ENCODE measurements around the gene TTLL9. TPM values are rescaled to one million over a fixed set of nuclear protein-coding genes. Genes with fewer than 3 reads are reported as not detected.

TTLL9 gene
- total and polyA plus RNA-seq, 4 donors: 0.06 to 0.08 TPM; not detected in 2

GRCh38 chr20:31925631-31926030 is 55.2 kb downstream of the TTLL9 start (continued):
- TF ChIP-seq GABPA (IDR thresholded peaks at IDR 0.05 in 1 of 2, conservative IDR thresholded peaks at IDR 0.05 in 1 of 2): no peak
- TF ChIP-seq NR2F2 (IDR thresholded peaks at IDR 0.05): no peak
- no peak for TF ChIP-seq TAF1 (conservative IDR thresholded peaks at IDR 0.05)
- TF ChIP-seq, protein P1, sequence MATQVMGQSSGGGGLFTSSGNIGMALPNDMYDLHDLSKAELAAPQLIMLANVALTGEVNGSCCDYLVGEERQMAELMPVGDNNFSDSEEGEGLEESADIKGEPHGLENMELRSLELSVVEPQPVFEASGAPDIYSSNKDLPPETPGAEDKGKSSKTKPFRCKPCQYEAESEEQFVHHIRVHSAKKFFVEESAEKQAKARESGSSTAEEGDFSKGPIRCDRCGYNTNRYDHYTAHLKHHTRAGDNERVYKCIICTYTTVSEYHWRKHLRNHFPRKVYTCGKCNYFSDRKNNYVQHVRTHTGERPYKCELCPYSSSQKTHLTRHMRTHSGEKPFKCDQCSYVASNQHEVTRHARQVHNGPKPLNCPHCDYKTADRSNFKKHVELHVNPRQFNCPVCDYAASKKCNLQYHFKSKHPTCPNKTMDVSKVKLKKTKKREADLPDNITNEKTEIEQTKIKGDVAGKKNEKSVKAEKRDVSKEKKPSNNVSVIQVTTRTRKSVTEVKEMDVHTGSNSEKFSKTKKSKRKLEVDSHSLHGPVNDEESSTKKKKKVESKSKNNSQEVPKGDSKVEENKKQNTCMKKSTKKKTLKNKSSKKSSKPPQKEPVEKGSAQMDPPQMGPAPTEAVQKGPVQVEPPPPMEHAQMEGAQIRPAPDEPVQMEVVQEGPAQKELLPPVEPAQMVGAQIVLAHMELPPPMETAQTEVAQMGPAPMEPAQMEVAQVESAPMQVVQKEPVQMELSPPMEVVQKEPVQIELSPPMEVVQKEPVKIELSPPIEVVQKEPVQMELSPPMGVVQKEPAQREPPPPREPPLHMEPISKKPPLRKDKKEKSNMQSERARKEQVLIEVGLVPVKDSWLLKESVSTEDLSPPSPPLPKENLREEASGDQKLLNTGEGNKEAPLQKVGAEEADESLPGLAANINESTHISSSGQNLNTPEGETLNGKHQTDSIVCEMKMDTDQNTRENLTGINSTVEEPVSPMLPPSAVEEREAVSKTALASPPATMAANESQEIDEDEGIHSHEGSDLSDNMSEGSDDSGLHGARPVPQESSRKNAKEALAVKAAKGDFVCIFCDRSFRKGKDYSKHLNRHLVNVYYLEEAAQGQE (IDR thresholded peaks at IDR 0.05): no peak

DNA sequence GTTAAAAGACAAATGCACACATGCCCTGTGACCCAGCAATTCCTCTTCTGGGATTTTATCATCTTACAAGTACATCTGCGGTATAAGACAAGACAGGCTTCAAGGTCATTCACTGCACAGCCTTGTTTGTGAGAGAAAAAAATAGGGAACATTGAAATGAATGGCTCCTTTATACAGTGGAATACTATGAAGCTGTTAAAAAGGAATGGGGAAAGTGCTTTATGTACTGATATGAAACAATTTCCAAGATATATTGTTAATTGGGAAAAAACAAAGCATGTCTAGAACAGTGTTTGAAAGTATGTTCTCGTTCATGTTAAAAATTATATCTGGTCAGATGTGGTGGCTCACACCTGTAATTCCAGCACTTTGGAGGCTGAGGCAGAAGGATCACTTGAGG is 56.1 kb downstream of the TTLL9 start:
- Histone ChIP-seq H3K4me3 (ENCODE audit: low read depth in 1 of 3, low read length in 3 of 3) (no peak overlapping the region), H3K9me3 (ENCODE audit: control insufficient read depth in 4 of 4, low read length in 3 of 4) (no peaks in the 10 kb centered on the region), H3K9ac (ENCODE audit: low read depth in 1 of 2, low read length in 2 of 2) (no peak overlapping the region), H3K36me3 (ENCODE audit: control insufficient read depth in 4 of 4, insufficient read depth in 3 of 4, low read depth in 1 of 4, low read length in 3 of 4) (no peaks in the 10 kb centered on the region), H3K27me3 (ENCODE audit: control insufficient read depth in 4 of 4, insufficient read depth in 4 of 4, low read length in 3 of 4) (no peaks in the 10 kb centered on the region), H3K4me1 (ENCODE audit: control insufficient read depth in 4 of 4, insufficient read depth in 4 of 4, low read length in 3 of 4) (no peaks in the 10 kb centered on the region), H3K27ac (ENCODE audit: low read depth in 1 of 2, low read length in 2 of 2) (no peak overlapping the region)
- TF ChIP-seq YY1 (IDR thresholded peaks at IDR 0.05): no peak
- TF ChIP-seq RAD21 (IDR thresholded peaks at IDR 0.05): no peak
- TF ChIP-seq, protein P1 (IDR thresholded peaks at IDR 0.05): no peak
- no peak for TF ChIP-seq RXRA (IDR thresholded peaks at IDR 0.05)
- no peak for TF ChIP-seq FOXA1 (IDR thresholded peaks at IDR 0.05)
- no peak for TF ChIP-seq HNF4G (IDR thresholded peaks at IDR 0.05)
- TF ChIP-seq EGR1 (IDR thresholded peaks at IDR 0.05; ENCODE audit: low read depth in 2 of 2): no peak
- TF ChIP-seq, protein P2, sequence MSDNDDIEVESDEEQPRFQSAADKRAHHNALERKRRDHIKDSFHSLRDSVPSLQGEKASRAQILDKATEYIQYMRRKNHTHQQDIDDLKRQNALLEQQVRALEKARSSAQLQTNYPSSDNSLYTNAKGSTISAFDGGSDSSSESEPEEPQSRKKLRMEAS (IDR thresholded peaks at IDR 0.05): no peak
- no peak for TF ChIP-seq TAF1 (conservative IDR thresholded peaks at IDR 0.05)
- no peak for TF ChIP-seq SP1 (IDR thresholded peaks at IDR 0.05)
- TF ChIP-seq JUND (IDR thresholded peaks at IDR 0.05): no peak
- no peak for TF ChIP-seq NR2F2 (IDR thresholded peaks at IDR 0.05)
- DNase-seq (ENCODE audit: low spot score): no peak
- WGBS: 89% methylated on average over 2 of the region's 2 CpGs

GRCh38 chr20:31927627-31928159 is 57.3 kb downstream of the TTLL9 start:
- H3K36me3 ChIP-seq (ENCODE audit: control insufficient read depth in 4 of 4, insufficient read depth in 3 of 4, low read depth in 1 of 4, low read length in 3 of 4): no peaks in the 10 kb centered on the region

More at GRCh38 chr20:31927627-31928159, 57.3 kb downstream of the TTLL9 start:
- DNase-seq (ENCODE audit: low spot score): no peak
- Histone ChIP-seq H3K4me3 (ENCODE audit: low read depth in 1 of 3, low read length in 3 of 3) (no peak overlapping the region), H3K27me3 (ENCODE audit: control insufficient read depth in 4 of 4, insufficient read depth in 4 of 4, low read length in 3 of 4) (no peaks in the 10 kb centered on the region), H3K27ac (ENCODE audit: low read depth in 1 of 2, low read length in 2 of 2) (no peak overlapping the region), H3K9ac (ENCODE audit: low read depth in 1 of 2, low read length in 2 of 2) (no peak overlapping the region), H3K9me3 (ENCODE audit: control insufficient read depth in 4 of 4, low read length in 3 of 4) (no peaks in the 10 kb centered on the region), H3K4me1 (ENCODE audit: control insufficient read depth in 4 of 4, insufficient read depth in 4 of 4, low read length in 3 of 4) (no peaks in the 10 kb centered on the region)
- TF ChIP-seq SP1 (IDR thresholded peaks at IDR 0.05) (no peak), YY1 (IDR thresholded peaks at IDR 0.05) (no peak), TAF1 (conservative IDR thresholded peaks at IDR 0.05) (no peak), GABPA (IDR thresholded peaks at IDR 0.05 in 1 of 2, conservative IDR thresholded peaks at IDR 0.05 in 1 of 2) (no peak), RAD21 (IDR thresholded peaks at IDR 0.05) (no peak), FOXA2 (IDR thresholded peaks at IDR 0.05) (no peak), JUND (IDR thresholded peaks at IDR 0.05) (no peak), ATF3 (IDR thresholded peaks at IDR 0.05) (no peak), HNF4G (IDR thresholded peaks at IDR 0.05) (no peak)
- TF ChIP-seq, protein P1 (IDR thresholded peaks at IDR 0.05): no peak
- TF ChIP-seq, protein P2 (IDR thresholded peaks at IDR 0.05): no peak
- TF ChIP-seq, protein P3, sequence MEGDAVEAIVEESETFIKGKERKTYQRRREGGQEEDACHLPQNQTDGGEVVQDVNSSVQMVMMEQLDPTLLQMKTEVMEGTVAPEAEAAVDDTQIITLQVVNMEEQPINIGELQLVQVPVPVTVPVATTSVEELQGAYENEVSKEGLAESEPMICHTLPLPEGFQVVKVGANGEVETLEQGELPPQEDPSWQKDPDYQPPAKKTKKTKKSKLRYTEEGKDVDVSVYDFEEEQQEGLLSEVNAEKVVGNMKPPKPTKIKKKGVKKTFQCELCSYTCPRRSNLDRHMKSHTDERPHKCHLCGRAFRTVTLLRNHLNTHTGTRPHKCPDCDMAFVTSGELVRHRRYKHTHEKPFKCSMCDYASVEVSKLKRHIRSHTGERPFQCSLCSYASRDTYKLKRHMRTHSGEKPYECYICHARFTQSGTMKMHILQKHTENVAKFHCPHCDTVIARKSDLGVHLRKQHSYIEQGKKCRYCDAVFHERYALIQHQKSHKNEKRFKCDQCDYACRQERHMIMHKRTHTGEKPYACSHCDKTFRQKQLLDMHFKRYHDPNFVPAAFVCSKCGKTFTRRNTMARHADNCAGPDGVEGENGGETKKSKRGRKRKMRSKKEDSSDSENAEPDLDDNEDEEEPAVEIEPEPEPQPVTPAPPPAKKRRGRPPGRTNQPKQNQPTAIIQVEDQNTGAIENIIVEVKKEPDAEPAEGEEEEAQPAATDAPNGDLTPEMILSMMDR (IDR thresholded peaks at IDR 0.05; ENCODE audit: low read depth, low read length, missing input control): no peak
- 73% methylated on average over 8 of the region's 8 CpGs for WGBS
